Activated CD4-positive, alpha-beta T cell treated with anti-CD3 and anti-CD28 coated beads for 48 hours (primary cell): ENCODE measurements around the gene CILP2.

Experiments used
- DNase-seq: peaks from one replicate; pipeline ENCODE4 v3.0.0-alpha.2; 2020

CILP2 gene

GRCh38 chr19:19538061-19538784 is at the start of gene CILP2:
Gene CILP2, plus strand, starts transcription at chr19:19538265. Its CDS starts 85 bp downstream, at chr19:19538350.
- DNase-seq = peak; percentile 55

DNA sequence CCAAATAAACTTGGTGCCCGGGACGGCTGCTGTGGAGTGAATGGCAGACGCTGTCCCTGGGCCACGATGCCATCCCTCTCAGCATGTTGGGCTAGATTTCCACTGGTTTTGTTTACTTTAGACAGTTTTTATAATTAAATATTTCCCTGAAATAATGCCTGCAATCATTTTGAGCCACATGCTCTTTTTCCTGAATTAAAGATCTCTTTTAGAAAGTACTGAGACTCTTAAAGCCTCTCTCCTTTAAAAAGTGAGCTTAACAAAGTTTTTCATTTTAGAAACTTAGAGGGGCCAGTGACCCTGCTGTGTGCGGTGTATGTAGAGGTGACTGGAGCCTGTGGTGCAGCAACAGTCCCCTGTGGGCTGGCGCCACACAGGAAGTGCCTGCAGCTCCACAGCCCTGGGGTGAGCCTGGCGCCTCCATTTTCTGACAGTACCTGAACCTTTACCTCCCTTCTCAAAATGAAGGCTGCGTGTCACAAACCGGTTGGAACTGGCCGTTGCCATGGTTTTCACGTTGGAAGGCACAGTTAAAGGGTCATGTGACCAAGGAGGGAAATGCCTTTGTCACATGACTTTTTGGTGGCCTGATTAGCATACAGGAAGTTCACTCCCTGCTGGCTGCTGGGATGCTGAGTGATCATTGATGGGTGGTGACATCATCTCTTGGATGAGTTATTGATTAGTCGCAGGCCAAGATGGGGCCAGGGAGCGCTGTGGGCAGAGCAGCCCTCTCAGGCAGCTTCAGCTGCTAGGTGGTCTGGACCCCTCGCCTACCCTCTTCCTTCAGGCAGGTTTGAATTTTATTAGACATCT is 49.0 kb upstream of the CILP2 start:
- DNase-seq = peak; percentile 92

GRCh38 chr19:19489804-19490204 is 48.3 kb upstream of the CILP2 start:
- DNase-seq = no peak

DNA sequence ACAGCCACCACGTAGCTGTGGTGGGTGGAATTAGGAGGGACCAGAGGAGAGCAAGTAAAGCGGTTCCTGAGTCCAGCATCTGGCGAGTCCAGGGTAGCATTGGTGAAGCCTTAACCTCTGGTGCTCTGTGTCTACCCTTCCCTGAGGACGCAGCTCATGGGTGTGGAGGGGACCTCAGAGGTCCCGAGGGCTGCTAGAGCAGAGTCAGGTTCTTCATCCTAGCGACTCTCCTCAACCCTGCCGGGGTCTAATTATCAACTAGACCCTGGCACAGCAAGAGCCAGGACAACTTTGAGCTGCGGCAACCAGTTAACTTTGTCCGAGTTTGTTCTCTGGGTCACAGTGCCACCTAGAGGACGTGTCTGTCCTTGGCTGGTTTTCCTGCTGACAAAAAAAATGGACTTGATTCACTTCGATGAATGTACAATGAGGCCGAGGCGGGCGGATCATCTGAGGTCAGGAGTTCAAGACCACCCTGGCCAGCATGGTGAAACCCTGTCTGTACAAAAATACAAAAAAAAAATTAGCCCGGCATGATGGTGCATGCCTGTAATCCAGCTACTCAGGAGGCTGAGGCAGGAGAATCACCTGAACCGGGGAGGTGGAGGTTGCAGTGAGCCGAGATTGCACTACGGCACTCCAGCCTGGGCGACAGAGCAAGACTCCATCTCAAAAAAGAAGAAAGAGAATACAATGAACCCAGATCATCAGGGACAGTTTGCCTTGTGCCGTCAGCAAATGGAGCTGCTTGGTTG is 47.7 kb upstream of the CILP2 start:
- DNase-seq = peak; percentile 88

GRCh38 chr19:19491321-19492025 is 46.6 kb upstream of the CILP2 start:
- no peak for DNase-seq

DNA sequence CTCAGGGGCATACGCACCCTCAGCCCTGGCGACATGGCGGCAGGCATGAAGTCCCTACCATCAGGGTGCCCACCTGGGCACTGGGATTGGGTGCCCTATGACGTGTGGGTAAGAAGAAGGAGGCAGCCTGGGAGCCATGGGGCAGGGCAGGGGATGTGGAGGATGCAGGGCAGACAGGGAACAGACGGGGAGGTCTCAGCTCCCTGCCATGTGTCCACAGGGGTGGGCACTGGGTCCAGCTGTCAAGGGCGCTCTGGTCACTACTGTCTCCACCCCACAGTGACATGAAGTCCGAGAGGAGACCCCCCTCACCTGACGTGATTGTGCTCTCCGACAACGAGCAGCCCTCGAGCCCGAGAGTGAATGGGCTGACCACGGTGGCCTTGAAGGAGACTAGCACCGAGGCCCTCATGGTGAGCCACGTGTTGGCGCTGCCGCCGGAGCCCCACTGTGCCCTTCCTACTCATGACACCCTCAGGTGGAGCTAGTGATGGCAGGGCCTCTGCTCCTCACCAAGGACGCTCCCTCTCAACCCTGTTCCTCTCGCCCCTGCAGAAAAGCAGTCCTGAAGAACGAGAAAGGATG is 45.9 kb upstream of the CILP2 start:
- DNase-seq = no peak

- no peak for DNase-seq
Measured at GRCh38 chr19:19493841-19494546, 44.1 kb upstream of the CILP2 start.

DNA sequence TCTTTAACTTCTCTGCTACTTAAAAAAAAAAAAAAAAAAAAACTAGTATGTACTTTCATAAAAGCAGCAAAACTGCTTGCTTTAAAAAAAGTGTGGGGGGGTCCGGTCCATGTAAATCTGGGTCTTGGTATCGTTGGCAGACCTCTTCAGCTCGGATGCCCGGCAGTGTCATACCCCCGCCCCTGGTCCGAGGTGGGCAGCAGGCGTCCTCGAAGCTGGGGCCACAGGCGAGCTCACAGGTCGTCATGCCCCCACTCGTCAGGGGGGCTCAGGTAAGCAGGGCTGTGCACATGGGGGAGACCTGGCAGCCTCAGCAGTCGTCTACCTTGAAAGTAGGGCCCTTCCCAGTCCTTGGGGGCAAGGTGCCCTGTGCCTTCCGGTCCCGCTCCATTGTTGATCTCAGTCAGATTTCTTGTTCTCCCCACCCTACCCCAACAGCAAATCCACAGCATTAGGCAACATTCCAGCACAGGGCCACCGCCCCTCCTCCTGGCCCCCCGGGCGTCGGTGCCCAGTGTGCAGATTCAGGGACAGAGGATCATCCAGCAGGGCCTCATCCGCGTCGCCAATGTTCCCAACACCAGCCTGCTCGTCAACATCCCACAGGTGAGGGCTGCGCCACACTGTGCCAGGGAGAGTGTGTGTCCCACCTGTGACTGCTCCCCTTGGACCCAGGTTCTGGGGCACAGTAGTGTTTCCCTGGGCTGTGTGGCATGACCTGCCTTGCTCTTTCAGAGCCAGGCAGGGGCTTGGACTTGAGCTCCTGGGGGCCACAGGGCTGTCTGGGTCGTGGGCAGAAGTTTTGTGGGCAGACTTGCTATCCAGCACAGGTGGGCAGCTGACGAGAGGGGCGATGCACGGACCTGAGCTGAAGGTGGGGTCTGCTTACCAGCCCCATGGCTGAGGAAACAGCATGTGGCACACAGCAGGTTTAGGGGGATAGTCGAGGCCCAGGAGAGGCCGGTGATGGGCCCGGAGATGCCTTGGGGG is 42.2 kb upstream of the CILP2 start:
- no peak for DNase-seq

DNA sequence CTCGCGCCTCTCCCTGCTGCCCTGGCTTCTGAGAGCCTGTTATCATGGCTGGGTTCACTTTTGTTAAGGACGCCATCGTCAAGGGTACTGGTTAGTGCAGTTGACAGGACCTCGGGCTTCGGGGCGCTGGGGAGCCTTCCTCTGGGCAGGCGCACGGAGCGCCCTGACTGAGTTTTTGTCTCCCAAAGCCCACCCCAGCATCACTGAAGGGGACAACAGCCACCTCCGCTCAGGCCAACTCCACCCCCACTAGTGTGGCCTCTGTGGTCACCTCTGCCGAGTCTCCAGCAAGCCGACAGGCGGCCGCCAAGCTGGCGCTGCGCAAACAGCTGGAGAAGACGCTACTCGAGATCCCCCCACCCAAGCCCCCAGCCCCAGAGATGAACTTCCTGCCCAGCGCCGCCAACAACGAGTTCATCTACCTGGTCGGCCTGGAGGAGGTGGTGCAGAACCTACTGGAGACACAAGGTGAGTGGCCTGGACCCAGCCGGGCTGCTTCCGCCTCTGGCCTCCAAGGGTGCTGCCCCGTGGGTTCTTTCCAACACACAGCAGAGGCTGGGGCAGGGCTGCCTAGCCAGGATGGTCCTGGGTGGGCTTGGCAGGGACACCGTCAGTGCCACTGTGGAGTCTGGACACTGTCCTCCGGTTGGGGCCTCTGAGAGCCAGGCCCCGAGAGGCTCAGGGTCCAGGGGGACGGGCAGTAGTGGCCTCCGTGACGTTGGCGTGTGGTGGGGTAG is 39.6 kb upstream of the CILP2 start:
- DNase-seq = no peak

- DNase-seq = no peak
Measured at GRCh38 chr19:19499272-19499995, 38.6 kb upstream of the CILP2 start.

DNA sequence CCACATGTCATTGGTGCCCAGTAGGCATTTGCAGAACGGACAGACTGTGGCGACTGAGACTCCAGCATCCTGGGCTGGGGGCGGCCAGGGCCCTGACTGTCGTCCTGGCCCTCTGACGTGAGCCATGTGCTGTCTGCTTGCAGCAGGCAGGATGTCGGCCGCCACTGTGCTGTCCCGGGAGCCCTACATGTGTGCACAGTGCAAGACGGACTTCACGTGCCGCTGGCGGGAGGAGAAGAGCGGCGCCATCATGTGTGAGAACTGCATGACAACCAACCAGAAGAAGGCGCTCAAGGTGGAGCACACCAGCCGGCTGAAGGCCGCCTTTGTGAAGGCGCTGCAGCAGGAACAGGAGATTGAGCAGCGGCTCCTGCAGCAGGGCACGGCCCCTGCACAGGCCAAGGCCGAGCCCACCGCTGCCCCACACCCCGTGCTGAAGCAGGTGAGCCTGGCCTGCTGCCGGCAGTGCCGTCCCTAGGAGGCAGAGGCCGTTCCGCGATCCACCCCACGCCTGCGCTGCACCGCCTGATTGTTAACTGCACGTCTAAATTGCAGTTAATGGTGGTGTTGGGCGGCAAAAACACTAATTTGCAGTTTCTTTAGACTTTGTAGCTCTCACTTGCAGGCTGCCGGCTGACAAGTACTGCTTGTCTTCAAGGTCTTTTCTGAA is 37.0 kb upstream of the CILP2 start:
- no peak for DNase-seq

- DNase-seq = no peak
Measured at GRCh38 chr19:19501798-19502197, 36.3 kb upstream of the CILP2 start.

- no peak for DNase-seq
Measured at GRCh38 chr19:19502281-19502680, 35.8 kb upstream of the CILP2 start.

- no peak for DNase-seq
Measured at GRCh38 chr19:19502808-19503602, 35.1 kb upstream of the CILP2 start.

- DNase-seq = no peak
Measured at GRCh38 chr19:19504754-19505668, 33.1 kb upstream of the CILP2 start.

- DNase-seq = no peak
Measured at GRCh38 chr19:19505669-19506326, 32.3 kb upstream of the CILP2 start.
